ENCODE results near the gene TMEM158. TPM values are rescaled to one million over a fixed set of nuclear protein-coding genes. Genes with fewer than 3 reads are reported as not detected.

Gene TMEM158
- total RNA-seq, 1 donor from 2014 or later = 5.7 TPM

Other genes with a start within 250 kb of the TMEM158 start
- gene CLEC3B, start 200.0 kb downstream of the TMEM158 start, total RNA-seq = 217 TPM
- gene CDCP1, start 79.9 kb downstream of the TMEM158 start, total RNA-seq = 4.8 TPM
- gene LARS2, start 162.3 kb upstream of the TMEM158 start, total RNA-seq = 13.0 TPM